Glutamatergic neuron (in vitro differentiated cells): ENCODE data around the gene MTREX. TPM values are rescaled to one million over a fixed set of nuclear protein-coding genes. Genes with fewer than 3 reads are reported as not detected.

Experiments
- DNase-seq: peaks from one replicate; pipeline ENCODE4 v3.0.0; 2022
- H3K27ac Mint-ChIP-seq: one replicate; pipeline ENCODE4 v1.8.0; 2020; ENCODE audit warnings: mild to moderate bottlenecking, mixed read lengths, inconsistent platforms; ENCODE audit not compliant: unreplicated experiment
- H3K27me3 Mint-ChIP-seq: one replicate; pipeline ENCODE4 v1.8.0; 2020; ENCODE audit warnings: mild to moderate bottlenecking, moderate library complexity, mixed read lengths, inconsistent platforms; ENCODE audit not compliant: unreplicated experiment
- H3K36me3 Mint-ChIP-seq: one replicate; pipeline ENCODE4 v1.8.0; 2020; ENCODE audit warnings: mild to moderate bottlenecking, mixed read lengths, inconsistent platforms; ENCODE audit not compliant: unreplicated experiment
- H3K4me1 Mint-ChIP-seq: one replicate; pipeline ENCODE4 v1.8.0; 2020; ENCODE audit warnings: mild to moderate bottlenecking, low read depth, mixed read lengths, inconsistent platforms; ENCODE audit not compliant: unreplicated experiment
- H3K4me3 Mint-ChIP-seq: one replicate; pipeline ENCODE4 v1.8.0; 2020; ENCODE audit warnings: mild to moderate bottlenecking, mixed read lengths, inconsistent platforms; ENCODE audit not compliant: unreplicated experiment
- H3K9me3 Mint-ChIP-seq: one replicate; pipeline ENCODE4 v1.8.0; 2020; ENCODE audit warnings: mild to moderate bottlenecking, moderate library complexity, mixed read lengths, inconsistent platforms; ENCODE audit not compliant: unreplicated experiment
- total RNA-seq: library from RNA; stranded (reverse); fragmentation: NEBNext Ultra II Directional; extraction: Animal tissue kit (Norgen Biotek cat#: 25700); gene quantifications from one replicate; pipeline ENCODE4 v1.2.1, GENCODE V29; 2021; ENCODE audit not compliant: unreplicated experiment
- TF ChIP-seq, protein P1 (sequence below): fragments of 200-600 bp; sonication (generic); IDR thresholded peaks from one replicate; pipeline ENCODE4 v1.5.0; 2021; ENCODE audit not compliant: partially characterized antibody, unreplicated experiment

Gene MTREX
- total RNA-seq, 1 donor from 2014 or later = 81.9 TPM

DNA sequence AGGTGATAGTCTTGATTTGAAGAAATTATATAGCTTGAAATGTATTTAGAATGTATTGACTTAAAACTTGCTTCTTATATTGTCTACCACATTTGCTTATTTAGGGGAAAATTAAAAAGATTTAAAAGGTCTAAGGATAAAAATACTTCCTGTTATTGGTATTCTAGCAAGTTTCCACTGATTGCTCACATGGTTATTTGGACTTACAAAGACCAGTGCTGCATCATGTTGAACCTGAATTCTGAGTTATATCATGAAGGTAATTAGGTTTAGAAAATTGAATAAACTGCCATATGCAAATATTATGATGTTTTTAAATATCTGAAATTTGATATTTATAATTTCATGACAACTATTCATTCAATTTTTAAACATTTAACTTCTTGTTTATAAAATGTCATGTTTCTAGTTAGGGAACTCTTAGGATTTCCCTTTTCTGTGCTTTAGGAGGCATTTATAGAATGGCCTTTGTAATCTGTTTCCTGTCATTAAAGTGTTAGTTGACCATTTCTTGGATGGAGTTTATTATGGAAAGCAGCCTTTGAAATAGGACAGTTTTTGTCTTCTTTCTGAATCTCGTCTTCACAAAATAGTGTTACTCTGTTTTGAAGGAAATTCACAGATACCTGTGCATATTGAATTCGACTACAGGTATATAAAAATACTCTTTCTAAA is 85.8 kb downstream of the MTREX start:
- H3K27me3 Mint-ChIP-seq = no peaks in the 10 kb centered on the region
- H3K36me3 Mint-ChIP-seq = peaks cover 4% of the 10 kb centered on the region

DNA sequence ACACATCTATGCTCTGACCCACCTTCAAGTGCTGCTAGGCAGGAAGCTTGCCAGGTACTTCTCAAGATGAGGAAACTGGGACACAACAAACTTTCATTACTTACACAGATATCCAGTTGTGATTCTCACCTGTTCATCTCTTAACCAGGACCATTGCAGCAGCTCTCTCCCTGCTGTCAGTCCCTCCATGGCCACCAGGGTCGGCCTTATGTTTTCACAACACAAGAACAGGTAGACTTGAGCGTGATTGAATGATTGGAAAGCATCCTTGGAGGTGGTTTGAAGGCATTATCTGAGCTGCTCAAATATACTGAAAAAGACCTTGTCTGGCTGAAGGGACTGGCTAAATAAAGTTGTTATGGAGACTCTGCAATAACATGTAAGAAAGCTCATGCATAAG is 94.4 kb downstream of the MTREX start:
- H3K27me3 Mint-ChIP-seq = no peaks in the 10 kb centered on the region
- no peaks in the 10 kb centered on the region for H3K36me3 Mint-ChIP-seq
- no peaks in the 10 kb centered on the region for H3K9me3 Mint-ChIP-seq
- TF ChIP-seq, protein P1, sequence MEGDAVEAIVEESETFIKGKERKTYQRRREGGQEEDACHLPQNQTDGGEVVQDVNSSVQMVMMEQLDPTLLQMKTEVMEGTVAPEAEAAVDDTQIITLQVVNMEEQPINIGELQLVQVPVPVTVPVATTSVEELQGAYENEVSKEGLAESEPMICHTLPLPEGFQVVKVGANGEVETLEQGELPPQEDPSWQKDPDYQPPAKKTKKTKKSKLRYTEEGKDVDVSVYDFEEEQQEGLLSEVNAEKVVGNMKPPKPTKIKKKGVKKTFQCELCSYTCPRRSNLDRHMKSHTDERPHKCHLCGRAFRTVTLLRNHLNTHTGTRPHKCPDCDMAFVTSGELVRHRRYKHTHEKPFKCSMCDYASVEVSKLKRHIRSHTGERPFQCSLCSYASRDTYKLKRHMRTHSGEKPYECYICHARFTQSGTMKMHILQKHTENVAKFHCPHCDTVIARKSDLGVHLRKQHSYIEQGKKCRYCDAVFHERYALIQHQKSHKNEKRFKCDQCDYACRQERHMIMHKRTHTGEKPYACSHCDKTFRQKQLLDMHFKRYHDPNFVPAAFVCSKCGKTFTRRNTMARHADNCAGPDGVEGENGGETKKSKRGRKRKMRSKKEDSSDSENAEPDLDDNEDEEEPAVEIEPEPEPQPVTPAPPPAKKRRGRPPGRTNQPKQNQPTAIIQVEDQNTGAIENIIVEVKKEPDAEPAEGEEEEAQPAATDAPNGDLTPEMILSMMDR = peak; percentile 41
- H3K4me3 Mint-ChIP-seq = no peak overlapping the region
- no peak overlapping the region for H3K27ac Mint-ChIP-seq
- no peaks in the 10 kb centered on the region for H3K4me1 Mint-ChIP-seq
- no peak for DNase-seq

More for the DNA sequence above, 85.8 kb downstream of the MTREX start:
- no peaks in the 10 kb centered on the region for H3K4me1 Mint-ChIP-seq
- TF ChIP-seq, protein P1 = no peak
- no peak overlapping the region for H3K27ac Mint-ChIP-seq
- H3K9me3 Mint-ChIP-seq = no peaks in the 10 kb centered on the region
- DNase-seq = no peak
- no peak overlapping the region for H3K4me3 Mint-ChIP-seq

DNA sequence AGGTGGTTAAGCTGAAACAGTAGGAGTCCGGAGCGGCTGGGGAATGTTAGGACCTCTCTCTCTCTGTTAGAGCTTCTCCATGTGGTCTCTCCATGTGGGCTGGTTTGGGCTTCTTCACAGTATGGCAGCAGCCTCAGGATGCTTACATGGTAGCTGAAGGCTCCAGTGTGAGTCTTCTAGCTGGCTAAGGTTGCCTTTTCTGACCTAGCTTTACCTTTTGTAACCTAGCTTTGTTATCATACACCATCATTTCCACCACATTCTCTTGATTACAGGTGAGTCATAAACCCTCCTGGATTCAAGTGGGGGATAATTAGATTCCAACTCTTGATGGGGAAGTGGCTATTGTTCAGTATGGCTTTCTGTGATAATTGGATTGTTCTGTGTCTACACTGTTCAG is 98.5 kb downstream of the MTREX start:
- Mint-ChIP-seq H3K4me1 (no peaks in the 10 kb centered on the region), H3K9me3 (no peaks in the 10 kb centered on the region), H3K36me3 (no peaks in the 10 kb centered on the region), H3K27me3 (no peaks in the 10 kb centered on the region), H3K27ac (no peak overlapping the region), H3K4me3 (no peak overlapping the region)
- TF ChIP-seq, protein P1 = no peak
- DNase-seq = no peak

DNA sequence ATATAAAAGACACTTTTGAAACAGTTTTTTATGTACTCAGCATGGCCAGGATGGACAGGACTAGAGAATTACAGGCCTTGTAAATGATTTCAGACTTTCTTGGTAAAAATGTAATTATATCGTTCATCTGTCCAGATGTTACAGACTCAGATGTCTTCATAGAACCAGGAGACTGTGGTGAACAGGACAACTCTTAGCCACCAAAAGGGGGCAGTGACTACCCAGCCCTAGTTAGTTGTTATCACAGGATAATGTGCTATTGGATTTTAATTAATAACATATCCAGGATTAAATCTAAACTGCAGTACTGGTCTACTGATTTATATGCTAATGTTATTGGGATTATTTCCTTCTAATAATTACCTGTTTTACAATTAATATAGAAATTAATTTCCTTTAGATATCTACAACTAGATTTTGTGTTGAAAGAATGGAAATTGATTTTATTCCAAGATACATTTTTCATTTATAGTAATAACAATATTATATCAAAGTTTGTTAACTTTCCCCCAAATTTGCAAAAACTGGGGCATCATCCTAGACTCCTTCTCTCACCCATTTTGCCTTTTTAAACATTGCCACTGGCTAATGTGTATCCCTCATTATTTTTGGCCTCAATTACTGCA is 99.4 kb downstream of the MTREX start:
- no peak for DNase-seq
- Mint-ChIP-seq H3K4me3 (no peak overlapping the region), H3K4me1 (no peaks in the 10 kb centered on the region), H3K36me3 (no peaks in the 10 kb centered on the region), H3K9me3 (no peaks in the 10 kb centered on the region), H3K27ac (no peak overlapping the region), H3K27me3 (no peaks in the 10 kb centered on the region)
- TF ChIP-seq, protein P1 = peak; percentile 45

DNA sequence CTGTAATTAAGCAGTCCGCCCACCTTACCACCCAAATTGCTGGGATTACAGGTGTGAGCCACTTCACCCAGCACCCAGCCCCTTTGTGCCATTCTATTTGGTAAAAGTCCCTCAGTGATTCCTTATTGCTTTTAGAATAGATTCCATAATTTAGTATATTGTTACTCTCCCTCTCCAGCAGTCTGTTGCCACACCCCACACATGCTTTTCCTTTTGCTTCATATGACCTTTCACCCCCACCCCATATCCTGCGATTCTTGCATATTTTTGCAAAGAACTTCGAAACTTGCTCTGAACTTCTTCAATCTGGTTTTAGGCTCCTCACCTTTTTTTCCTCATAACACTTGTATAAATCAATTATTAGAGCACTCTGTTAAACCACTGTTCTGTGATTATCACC is 100.2 kb downstream of the MTREX start:
- Mint-ChIP-seq H3K27ac (no peak overlapping the region), H3K4me3 (no peak overlapping the region), H3K36me3 (no peaks in the 10 kb centered on the region), H3K4me1 (no peaks in the 10 kb centered on the region), H3K9me3 (no peaks in the 10 kb centered on the region), H3K27me3 (no peaks in the 10 kb centered on the region)
- TF ChIP-seq, protein P1 = no peak
- no peak for DNase-seq
